HEK293 (cell line): ENCODE measurements around the gene MAP4K4.

Source experiments
- ZBTB21 ChIP-seq: fragments of 450-650 bp; formaldehyde crosslinking; IDR thresholded peaks from 2 replicates; pipeline ENCODE4 v1.5.1; 2017; ENCODE audit warnings: missing biosample characterization, missing genetic modification characterization
- ZBTB8A ChIP-seq: fragments of 450-650 bp; formaldehyde crosslinking; IDR thresholded peaks from 2 replicates; pipeline ENCODE4 v1.5.1; 2016; ENCODE audit warnings: missing biosample characterization, missing genetic modification characterization
- ZNF121 ChIP-seq: fragments of 450-650 bp; formaldehyde crosslinking; IDR thresholded peaks from 2 replicates; pipeline ENCODE4 v1.5.1; 2016; ENCODE audit warnings: missing biosample characterization, missing genetic modification characterization
- ZNF133 ChIP-seq: fragments of 450-650 bp; formaldehyde crosslinking; IDR thresholded peaks from 2 replicates; pipeline ENCODE4 v1.5.1; 2016; ENCODE audit warnings: missing biosample characterization, missing genetic modification characterization
- ZNF292 ChIP-seq: fragments of 450-650 bp; formaldehyde crosslinking; IDR thresholded peaks from 2 replicates; pipeline ENCODE4 v1.5.1; 2016; ENCODE audit warnings: low read depth, missing biosample characterization, missing genetic modification characterization, borderline replicate concordance
- ZNF530 ChIP-seq: fragments of 450-650 bp; formaldehyde crosslinking; IDR thresholded peaks from 2 replicates; pipeline ENCODE4 v1.5.1; 2016; ENCODE audit warnings: low read depth, missing biosample characterization, missing genetic modification characterization
- ZNF549 ChIP-seq: fragments of 450-650 bp; IDR thresholded peaks from 2 replicates; pipeline ENCODE4 v1.5.1; 2018; ENCODE audit warnings: missing biosample characterization, missing genetic modification characterization, mild to moderate bottlenecking, inconsistent platforms, moderate library complexity
- ZNF626 ChIP-seq: fragments of 450-650 bp; sonication (Bioruptor Pico); formaldehyde crosslinking; IDR thresholded peaks from 2 replicates; pipeline ENCODE4 v1.5.1; 2018; ENCODE audit warnings: missing biosample characterization, missing genetic modification characterization, inconsistent platforms
- TF ChIP-seq, protein P1 (sequence below): fragments of 450-650 bp; formaldehyde crosslinking; IDR thresholded peaks from 2 replicates; pipeline ENCODE4 v1.5.1; 2016; ENCODE audit warnings: missing biosample characterization, missing genetic modification characterization
- TF ChIP-seq, protein P2 (sequence below): fragments of 450-650 bp; formaldehyde crosslinking; IDR thresholded peaks from 2 replicates; pipeline ENCODE4 v1.5.1; 2016; ENCODE audit warnings: missing biosample characterization, missing genetic modification characterization, low read depth

DNA sequence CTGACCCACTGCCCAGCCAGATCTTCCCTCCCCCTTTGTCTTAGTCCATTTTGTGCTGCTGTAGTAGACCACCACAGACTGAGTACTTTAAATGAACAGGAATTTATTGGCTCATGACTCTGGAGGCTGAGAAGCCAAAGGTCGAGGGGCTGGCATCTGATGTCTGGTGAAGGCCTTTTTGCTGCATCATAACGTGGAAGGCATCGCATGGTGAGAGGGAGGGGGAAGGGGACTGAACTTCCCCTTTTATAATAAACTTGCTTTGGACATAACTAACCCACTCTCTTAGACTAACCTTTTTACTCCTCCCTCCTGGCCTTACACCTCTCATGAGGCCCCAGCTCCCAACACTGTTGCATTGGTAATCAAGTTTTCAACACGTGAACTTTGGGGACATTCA lies 83.8 kb downstream of the MAP4K4 start:
- TF ChIP-seq ZNF626 (tag by site-specific recombination) (no peak), ZNF292 (tag by site-specific recombination) (no peak), ZNF530 (tag by site-specific recombination) (no peak), ZBTB21 (tag by site-specific recombination) (no peak), ZNF133 (tag by site-specific recombination) (no peak), ZNF121 (no peak), ZBTB8A (tag by site-specific recombination) (no peak), ZNF549 (tag by site-specific recombination) (no peak)
- TF ChIP-seq, protein P1, sequence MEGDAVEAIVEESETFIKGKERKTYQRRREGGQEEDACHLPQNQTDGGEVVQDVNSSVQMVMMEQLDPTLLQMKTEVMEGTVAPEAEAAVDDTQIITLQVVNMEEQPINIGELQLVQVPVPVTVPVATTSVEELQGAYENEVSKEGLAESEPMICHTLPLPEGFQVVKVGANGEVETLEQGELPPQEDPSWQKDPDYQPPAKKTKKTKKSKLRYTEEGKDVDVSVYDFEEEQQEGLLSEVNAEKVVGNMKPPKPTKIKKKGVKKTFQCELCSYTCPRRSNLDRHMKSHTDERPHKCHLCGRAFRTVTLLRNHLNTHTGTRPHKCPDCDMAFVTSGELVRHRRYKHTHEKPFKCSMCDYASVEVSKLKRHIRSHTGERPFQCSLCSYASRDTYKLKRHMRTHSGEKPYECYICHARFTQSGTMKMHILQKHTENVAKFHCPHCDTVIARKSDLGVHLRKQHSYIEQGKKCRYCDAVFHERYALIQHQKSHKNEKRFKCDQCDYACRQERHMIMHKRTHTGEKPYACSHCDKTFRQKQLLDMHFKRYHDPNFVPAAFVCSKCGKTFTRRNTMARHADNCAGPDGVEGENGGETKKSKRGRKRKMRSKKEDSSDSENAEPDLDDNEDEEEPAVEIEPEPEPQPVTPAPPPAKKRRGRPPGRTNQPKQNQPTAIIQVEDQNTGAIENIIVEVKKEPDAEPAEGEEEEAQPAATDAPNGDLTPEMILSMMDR (tag by site-specific recombination) = no peak
- TF ChIP-seq, protein P2, sequence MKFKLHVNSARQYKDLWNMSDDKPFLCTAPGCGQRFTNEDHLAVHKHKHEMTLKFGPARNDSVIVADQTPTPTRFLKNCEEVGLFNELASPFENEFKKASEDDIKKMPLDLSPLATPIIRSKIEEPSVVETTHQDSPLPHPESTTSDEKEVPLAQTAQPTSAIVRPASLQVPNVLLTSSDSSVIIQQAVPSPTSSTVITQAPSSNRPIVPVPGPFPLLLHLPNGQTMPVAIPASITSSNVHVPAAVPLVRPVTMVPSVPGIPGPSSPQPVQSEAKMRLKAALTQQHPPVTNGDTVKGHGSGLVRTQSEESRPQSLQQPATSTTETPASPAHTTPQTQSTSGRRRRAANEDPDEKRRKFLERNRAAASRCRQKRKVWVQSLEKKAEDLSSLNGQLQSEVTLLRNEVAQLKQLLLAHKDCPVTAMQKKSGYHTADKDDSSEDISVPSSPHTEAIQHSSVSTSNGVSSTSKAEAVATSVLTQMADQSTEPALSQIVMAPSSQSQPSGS (tag by site-specific recombination) = no peak
